ENCODE results near the gene YWHAE.
"Not testable (repeated sequence)": the region's sequence is repeated elsewhere in the genome, so short reads cannot be mapped to it uniquely, and the experiment has no call there.

YWHAE gene

GRCh38 chr17:1402262-1402586, 2.2 kb upstream of the YWHAE start:
- no peaks in the 10 kb centered on the region for H3K36me3 ChIP-seq (ENCODE audit: control insufficient read depth, insufficient read depth, low read length)
- DNase-seq (ENCODE audit: extremely low read depth, insufficient read length), result no peak
- no peak for TF ChIP-seq CTCF (IDR thresholded peaks at IDR 0.05; ENCODE audit: insufficient read depth, low read length, poor library complexity, severe bottlenecking)
- H3K4me3 ChIP-seq (replicated peaks; ENCODE audit: low read depth, low read length), result no peak overlapping the region
- H3K27me3 ChIP-seq (replicated peaks; ENCODE audit: control insufficient read depth, insufficient read depth, low read length), result no peaks in the 10 kb centered on the region

- H3K36me3 ChIP-seq (ENCODE audit: control insufficient read depth, insufficient read depth, low read length), result peaks cover 2% of the 10 kb centered on the region
- no peak for TF ChIP-seq CTCF (IDR thresholded peaks at IDR 0.05; ENCODE audit: insufficient read depth, low read length, poor library complexity, severe bottlenecking)
- no peaks in the 10 kb centered on the region for H3K27me3 ChIP-seq (replicated peaks; ENCODE audit: control insufficient read depth, insufficient read depth, low read length)
- peak overlapping the region; percentile 99 for H3K4me3 ChIP-seq (replicated peaks; ENCODE audit: low read depth, low read length)
- no peak for DNase-seq (ENCODE audit: extremely low read depth, insufficient read length)
Observed at GRCh38 chr17:1398931-1399678, 917 bp downstream of the YWHAE start.

- DNase-seq (ENCODE audit: extremely low read depth, insufficient read length), result no peak
- Histone ChIP-seq H3K4me3 (replicated peaks; ENCODE audit: low read depth, low read length) (peak overlapping the region; percentile 99), H3K27me3 (replicated peaks; ENCODE audit: control insufficient read depth, insufficient read depth, low read length) (no peaks in the 10 kb centered on the region), H3K36me3 (ENCODE audit: control insufficient read depth, insufficient read depth, low read length) (peaks cover 2% of the 10 kb centered on the region)
- no peak for TF ChIP-seq CTCF (IDR thresholded peaks at IDR 0.05; ENCODE audit: insufficient read depth, low read length, poor library complexity, severe bottlenecking)
Observed at GRCh38 chr17:1398028-1398427, 2.0 kb downstream of the YWHAE start.

GRCh38 chr17:1395876-1396665, 4.0 kb downstream of the YWHAE start:
- H3K4me3 ChIP-seq (replicated peaks; ENCODE audit: low read depth, low read length); H3K27me3 ChIP-seq (replicated peaks; ENCODE audit: control insufficient read depth, insufficient read depth, low read length); H3K36me3 ChIP-seq (ENCODE audit: control insufficient read depth, insufficient read depth, low read length); DNase-seq (ENCODE audit: extremely low read depth, insufficient read length): not testable (repeated sequence)

GRCh38 chr17:1391577-1391976, 8.4 kb downstream of the YWHAE start:
- no peak for TF ChIP-seq CTCF (IDR thresholded peaks at IDR 0.05; ENCODE audit: insufficient read depth, low read length, poor library complexity, severe bottlenecking)
- Histone ChIP-seq H3K36me3 (ENCODE audit: control insufficient read depth, insufficient read depth, low read length) (peaks cover 4% of the 10 kb centered on the region), H3K4me3 (replicated peaks; ENCODE audit: low read depth, low read length) (no peak overlapping the region), H3K27me3 (replicated peaks; ENCODE audit: control insufficient read depth, insufficient read depth, low read length) (no peaks in the 10 kb centered on the region)
- no peak for DNase-seq (ENCODE audit: extremely low read depth, insufficient read length)

Measured in GM06990 (cell line).